Measurements from ENCODE around the gene P2RX3.
"Not testable (repeated sequence)": the region's sequence is repeated elsewhere in the genome, so short reads cannot be mapped to it uniquely, and the experiment has no call there.

P2RX3 gene

GRCh38 chr11:57338142-57338541 lies at the start of gene P2RX3:
Gene P2RX3, plus strand, starts transcription at chr11:57338352. Its CDS starts 199 bp downstream, at chr11:57338551.
- DNase-seq, result no peak

- peak; percentile 75 for DNase-seq
Measured at GRCh38 chr11:57288771-57289579, 49.2 kb upstream of the P2RX3 start.

GRCh38 chr11:57290288-57290687 lies 47.9 kb upstream of the P2RX3 start:
- no peak for DNase-seq

DNA sequence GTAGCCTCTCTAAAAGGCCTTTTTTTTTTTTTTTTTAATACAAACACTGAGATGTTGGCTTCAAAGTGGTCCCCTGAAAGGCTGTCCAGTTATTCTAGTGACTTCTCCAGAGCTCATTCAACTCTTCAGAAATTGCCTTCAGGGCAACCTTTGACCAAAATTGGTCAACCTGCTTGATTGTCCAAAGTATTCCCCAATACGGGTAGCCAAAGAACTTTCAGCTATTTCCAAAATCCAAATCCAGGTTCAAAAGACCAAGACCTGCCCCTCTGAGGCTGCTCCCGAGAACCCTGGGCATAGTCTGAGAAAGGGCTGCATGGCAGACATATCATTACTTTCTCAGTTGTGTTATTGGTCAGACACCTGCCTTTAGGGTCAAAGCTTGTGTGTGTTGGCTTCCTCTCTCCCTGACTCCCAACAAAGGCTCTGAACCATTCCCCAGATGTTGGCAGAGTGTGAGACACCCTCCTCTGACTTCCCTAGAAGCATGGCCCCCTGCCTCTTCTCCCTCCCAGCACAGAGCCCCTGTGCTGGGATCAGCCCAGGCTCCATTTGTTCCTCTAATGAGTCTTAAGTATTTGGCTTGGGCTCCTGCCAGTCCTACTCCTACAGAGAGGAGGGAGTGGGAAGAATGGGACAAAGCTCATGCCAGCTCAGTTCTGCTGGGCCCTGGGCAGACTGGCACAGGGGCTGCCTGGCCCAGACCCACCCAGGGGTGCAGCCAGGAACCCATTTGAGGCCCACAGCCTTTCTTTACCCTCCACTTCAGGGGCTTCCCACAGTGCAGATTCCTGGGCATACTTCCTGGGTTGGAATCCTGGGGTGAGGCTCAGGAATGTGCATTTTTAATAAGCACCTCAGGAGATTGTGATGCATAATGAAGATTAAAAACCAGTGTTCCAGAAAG lies 43.7 kb upstream of the P2RX3 start:
- peak; percentile 68 for DNase-seq

- DNase-seq, result not testable (repeated sequence)
Measured at GRCh38 chr11:57296205-57296604, 41.9 kb upstream of the P2RX3 start.

DNA sequence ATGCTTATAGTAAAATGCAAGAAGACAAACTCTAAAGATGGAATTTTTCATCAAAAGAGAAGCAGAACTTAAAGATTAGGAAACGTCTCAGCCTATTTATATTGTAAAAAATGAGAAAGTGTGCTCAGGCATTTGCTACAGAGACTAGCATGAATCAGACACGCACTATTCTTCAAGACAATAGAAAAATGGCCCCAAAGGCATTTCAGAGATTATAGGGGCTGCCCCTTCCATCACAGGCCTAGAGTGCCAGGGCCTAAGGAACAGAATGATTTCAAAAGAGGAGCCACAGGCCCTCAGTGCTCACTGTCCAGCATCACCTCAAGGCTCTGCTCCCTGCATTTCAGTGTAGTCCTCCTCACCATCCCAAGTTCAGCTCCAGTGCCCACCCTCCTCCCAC lies 40.9 kb upstream of the P2RX3 start:
- DNase-seq, result no peak

- DNase-seq, result no peak
Measured at GRCh38 chr11:57299150-57299737, 38.9 kb upstream of the P2RX3 start.

GRCh38 chr11:57300785-57301184 lies 37.4 kb upstream of the P2RX3 start:
- DNase-seq, result no peak

- DNase-seq, result no peak
Measured at GRCh38 chr11:57301711-57302423, 36.3 kb upstream of the P2RX3 start.

GRCh38 chr11:57302489-57302888 lies 35.7 kb upstream of the P2RX3 start:
- no peak for DNase-seq

DNA sequence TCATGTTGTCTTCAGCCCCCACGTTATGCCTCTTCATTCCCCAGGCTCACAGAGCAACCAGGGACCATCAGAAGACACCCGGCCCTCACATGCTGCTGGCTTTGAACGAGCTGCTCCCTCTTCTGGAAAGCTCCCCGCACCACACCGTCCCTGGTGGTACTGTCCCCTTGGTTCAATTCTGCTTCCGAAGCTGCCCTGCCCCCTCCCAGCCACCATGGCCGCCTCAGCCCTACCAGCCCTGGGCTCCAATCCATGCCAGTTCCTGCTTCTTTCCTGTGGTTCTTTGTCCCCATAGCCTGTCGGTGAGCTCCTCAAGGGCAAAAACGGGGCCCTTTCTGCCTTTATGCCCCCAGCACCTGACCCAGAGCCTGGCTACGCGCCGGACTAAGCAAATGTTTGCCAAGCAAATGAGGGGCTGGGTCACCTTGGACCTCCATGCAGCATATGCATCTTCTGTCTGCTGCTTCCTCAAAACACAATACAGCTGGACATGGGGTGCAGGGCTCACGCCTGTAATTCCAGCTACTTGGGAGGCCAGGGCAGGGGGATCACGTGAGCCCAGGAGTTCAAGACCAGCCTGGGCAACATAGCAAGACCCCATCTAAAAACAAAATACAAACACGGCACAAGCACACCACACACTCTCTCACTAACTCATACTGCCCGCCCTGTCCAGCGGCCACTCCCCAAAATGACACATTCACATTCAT lies 34.7 kb upstream of the P2RX3 start:
- no peak for DNase-seq

- DNase-seq, result peak; percentile 39
Measured at GRCh38 chr11:57303990-57304579, 34.1 kb upstream of the P2RX3 start.

DNA sequence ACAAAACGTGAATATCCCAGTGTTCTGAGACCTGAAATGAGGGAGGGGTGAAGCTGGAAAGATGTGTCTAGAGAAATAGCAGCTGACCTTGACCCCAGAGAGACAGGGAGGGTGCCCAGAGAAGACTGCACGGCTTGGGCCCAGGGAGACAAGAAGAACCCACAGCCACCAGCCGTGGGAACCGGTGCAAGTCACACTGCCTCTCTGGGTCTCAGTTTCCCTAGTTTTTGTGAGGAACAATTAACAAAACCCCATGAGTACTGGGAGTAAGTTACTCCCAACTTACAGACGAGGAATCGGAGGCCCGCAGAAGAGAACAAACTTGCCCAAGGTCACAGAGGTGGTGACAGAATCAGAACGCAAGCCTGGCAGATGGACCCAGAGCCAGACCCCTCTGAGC lies 32.6 kb upstream of the P2RX3 start:
- DNase-seq, result no peak

- no peak for DNase-seq
Measured at GRCh38 chr11:57306161-57306876, 31.8 kb upstream of the P2RX3 start.

DNA sequence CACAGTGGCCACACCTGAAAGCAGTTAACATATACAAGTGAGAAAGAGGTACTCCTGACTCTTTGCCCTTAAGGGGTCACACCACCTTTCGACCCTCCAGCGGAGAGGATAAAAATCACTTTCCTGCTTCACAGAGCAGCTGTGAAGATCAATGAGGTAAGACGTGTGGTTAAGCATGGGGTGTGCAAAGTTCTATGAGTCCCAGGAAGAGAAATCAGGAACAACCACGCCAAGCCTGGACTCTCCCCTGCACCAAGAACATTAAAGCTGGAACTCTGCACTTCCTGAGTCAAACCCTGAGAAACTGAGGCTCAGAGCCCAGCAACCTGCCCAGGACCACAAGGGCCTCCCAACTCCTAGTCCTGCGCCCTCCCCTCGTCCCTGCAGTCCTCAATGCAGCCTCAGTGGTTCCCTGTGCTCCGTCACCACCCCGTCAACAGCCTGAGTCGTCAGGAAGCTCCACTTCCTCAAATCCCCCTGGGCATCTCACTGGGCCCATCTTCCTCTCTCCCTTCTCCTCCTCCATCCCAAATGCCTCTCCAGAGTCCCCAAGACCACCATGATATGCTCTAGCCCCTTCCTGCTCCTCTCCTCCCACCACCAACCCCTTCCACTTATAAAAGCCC lies 31.1 kb upstream of the P2RX3 start:
- no peak for DNase-seq

DNA sequence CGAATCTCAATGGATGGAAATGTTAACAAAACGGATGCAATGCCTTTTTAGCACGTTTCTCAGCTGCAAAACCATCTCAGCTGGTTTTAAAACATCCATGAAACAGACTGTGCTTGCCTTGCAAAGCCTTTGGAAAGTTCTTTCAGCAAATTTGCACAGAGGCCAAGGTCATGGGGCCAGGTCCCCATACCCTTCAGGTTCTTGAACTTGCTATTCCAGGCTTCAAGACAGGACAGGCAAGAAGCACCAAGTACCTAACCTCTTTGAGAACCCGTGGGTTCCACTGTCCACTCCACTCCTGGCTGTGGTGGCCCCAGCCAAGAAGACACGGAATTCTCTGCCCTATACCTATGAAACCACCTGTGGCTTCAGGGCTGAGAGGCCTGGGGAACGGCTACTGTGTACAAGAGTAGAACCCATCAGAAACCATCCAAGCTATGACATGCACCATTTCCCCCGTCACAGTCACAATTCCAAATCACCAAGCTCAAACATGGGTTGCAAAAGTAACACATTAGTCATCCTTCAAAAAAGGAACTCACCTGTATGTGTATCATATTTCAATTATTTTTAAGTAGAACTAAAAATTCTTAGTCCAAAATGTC lies 30.4 kb upstream of the P2RX3 start:
- DNase-seq, result no peak

DNA sequence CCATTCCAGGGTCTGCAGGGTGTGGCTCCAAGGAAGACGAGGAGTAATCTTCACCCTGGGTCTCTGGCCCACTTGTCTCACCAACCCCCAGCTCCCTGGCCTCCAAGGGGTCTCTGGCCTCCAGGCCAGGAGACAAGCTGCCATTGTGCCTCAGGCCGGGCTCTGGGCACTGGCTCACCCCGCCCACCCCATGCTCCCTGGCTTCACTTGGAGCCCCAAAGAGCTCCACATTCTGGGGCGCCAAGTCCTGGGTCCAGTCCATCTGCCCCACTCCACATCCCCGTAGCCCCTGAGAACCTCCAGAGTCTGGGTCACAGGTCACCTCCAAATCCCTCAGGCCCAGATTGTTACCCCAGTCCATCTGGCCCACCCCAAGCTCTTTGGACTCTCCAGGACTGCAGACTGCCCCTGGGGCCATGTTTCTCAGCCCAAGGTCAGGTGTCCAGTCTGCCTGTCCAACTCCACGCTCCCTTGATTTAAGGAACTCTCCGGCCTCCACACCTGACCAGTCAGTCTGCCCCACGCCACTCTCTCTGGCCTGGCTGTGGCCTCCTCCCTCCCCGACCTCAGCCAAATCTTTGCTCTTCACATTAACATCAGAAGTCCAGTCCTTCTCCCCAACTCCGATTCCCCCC lies 29.6 kb upstream of the P2RX3 start:
- no peak for DNase-seq

DNA sequence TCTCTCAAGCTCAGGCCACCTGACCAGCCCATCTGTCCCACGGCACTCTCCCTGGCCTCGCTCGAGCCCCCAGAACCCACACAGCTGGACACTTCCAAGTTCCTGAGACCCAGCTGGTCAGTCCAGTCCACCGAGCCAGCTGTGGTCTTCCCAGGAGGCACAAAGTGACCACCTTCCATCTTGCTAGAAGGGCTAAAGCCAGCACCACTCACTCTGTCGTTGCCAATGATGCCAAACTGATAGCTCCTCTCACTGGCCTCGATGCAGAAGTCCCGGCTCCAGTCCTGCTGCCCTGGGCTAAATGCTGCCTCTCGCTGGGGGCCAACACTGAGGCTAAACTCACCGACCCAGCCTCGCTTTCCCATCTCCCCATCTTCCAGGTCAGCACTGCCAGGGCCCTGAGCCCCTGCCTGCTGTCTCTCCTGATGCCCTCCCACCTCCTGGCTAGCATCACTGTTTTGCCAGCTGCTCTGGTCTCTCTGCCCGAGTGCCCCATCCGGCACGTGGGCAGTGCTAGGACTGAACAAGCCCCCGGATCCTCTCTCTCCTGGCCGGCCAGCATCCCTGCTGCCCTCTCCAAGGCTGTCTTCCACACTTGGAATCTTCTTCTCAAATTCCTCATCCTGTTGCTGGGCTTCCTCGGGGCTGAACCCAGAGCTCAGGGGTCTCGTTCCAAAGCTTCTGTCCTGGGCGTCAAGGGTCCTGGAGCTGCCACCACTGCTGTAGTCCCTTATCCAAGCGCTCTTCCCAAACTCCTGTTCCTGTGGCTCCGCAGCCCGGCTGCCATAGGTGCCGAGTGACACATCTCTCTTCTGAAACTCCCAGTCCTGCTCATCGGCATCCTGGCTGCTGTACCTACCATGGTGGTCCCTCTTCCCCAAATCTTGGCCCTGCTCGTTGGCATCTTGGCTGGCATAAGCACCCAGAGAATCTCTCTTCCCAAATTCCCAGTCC lies 28.8 kb upstream of the P2RX3 start:
- DNase-seq, result no peak
